DLD1 (cell line): ENCODE data around the gene CCL17.

ENCODE experiments used
- in situ Hi-C: cut with HindIII; loops from 2 replicates; pipeline ENCODE4 v1.10.0; 2017; ENCODE audit warnings: low sequenced_read_pairs

The CCL17 gene

DNA sequence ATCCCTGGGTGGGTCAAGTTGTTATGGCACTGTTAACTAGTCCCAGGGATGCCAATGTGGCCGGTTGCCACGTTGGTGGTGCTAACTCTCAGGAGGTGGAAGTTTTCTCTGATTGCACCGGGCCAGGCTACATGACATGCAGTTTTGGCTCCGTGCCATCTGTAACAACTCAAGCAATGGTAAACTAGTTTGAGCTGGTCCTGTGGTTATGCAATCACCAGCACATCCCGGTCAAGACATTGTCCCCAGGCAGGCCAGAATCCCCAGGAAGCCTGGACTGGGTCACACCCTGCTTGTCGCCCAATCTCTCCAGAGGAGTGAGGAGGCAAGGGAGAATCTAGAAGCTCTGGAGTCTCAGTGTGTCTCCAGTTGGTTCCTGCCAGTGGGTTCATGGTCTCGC, 10.1 kb upstream of the CCL17 start:
- in situ Hi-C loops, result loop anchor here (10.0 kb wide), 2 partner anchors 50 to 100 kb away; no protein-coding TSS in a partner anchor

DNA sequence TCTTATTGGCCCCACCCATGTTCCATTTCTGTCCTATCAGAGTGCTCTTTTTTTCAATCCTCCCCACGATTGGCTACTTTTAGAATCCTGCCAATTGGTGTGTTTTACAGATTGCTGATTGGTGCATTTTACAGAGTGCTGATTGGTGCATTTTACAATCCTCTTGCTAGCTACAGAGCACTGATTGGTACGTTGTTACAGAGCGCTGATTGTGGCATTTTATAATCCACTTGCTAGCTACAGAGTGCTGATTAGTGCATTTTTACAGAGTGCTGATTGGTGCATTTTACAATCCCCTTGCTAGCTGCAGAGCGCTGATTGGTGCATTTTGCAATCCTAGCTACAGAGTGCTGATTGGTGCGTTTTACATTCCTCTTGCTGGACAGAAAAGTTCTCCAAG, 9.5 kb upstream of the CCL17 start:
- in situ Hi-C loops, result loop anchor here (10.0 kb wide), 2 partner anchors 50 to 100 kb away; no protein-coding TSS in a partner anchor

- in situ Hi-C loops, result loop anchor here (10.0 kb wide), 2 partner anchors 52 to 102 kb away; no protein-coding TSS in a partner anchor
These were observed 7.8 kb upstream of the CCL17 start for GRCh38 chr16:57396786-57397185.

DNA sequence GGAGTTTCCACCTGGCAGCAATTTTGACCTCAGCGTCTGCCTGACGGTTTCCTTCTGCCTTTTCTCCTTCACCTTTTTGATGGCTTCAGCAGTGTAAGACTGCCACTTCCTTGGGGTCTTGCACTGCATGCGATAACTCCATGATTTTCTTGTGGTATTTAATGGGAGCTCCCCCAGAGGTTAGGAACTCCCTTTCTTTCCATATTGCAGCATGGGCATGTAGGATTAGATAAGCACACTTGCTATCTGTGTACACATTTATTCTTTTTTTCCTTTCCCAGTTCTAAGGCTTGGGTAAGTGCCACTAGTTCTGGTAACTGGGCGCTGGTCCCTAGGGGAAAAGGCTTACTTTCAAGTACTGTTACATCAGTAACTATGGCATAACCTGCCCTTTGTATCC, 7.1 kb upstream of the CCL17 start:
- in situ Hi-C loops, result loop anchor here (10.0 kb wide), 2 partner anchors 53 to 103 kb away; no protein-coding TSS in a partner anchor

- in situ Hi-C loops, result no loop called here
These were observed 2.5 kb upstream of the CCL17 start for GRCh38 chr16:57401943-57402640.

- in situ Hi-C loops, result no loop called here
These were observed 530 bp downstream of the CCL17 start for GRCh38 chr16:57405097-57405496.

GRCh38 chr16:57406881-57407280, 2.3 kb downstream of the CCL17 start:
- in situ Hi-C loops, result no loop called here

GRCh38 chr16:57407521-57408353, 3.2 kb downstream of the CCL17 start:
- in situ Hi-C loops, result no loop called here

GRCh38 chr16:57409065-57409464, 4.5 kb downstream of the CCL17 start:
- in situ Hi-C loops, result no loop called here

DNA sequence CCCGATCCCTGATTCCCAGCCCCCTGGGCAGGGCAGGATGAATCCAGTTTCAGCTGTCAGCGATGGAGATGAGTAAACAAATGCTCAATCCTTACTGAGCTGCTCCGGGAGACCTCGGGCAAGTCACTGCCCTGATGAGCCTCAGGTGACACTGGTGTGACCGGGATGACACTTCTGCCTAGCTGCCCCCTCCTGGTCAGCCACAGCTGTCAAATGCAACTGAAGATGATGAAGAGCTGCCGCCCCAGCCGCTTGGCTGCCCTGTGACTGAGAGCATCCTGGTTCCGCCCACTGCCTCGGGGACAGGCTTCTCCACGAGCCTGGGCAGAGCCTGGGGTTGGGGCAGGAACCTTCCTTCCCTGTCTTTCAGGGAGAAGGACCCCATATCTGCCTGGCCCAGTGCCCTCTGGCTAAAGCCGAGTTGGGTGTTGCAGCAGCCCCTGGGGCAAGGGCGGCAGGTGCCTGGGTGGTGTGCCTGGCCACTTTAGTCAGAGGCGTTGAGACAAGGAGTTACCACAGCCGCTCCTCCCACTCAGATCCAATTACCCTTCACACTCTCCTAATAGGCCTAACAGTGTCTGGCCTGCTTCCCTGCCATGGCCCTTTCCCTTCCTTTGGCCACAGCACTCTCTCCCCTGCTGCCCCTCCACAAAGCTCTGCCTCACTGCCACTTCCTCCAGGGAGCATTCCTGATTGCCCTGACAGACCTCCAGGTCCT, 5.5 kb downstream of the CCL17 start:
- in situ Hi-C loops, result no loop called here

- in situ Hi-C loops, result no loop called here
These were observed 6.9 kb downstream of the CCL17 start for GRCh38 chr16:57411362-57411976.

- in situ Hi-C loops, result no loop called here
These were observed 8.0 kb downstream of the CCL17 start for GRCh38 chr16:57412584-57412983.

DNA sequence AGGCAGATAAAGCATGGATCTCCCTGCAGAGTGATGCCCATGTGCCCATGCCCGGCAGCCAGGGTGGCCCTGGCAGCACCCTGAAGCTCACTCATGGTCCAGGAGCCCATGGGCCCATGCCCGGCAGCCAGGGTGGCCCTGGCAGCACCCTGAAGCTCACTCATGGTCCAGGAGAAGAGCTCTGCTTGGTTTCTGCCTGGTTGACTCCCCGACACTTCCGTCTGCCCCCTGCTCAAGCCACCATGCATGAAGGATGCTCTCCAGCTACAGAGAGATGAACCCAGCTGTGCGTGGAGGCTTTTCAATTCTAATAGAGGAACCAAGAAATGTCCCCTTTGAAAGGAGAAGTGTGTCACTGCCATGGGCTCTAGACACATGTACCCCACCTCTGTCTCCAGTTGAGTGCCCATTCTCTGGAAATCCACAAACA, 8.7 kb downstream of the CCL17 start:
- in situ Hi-C loops, result no loop called here

GRCh38 chr16:57413733-57414132, 9.2 kb downstream of the CCL17 start:
- in situ Hi-C loops, result no loop called here

- in situ Hi-C loops, result no loop called here
These were observed 11.5 kb downstream of the CCL17 start for GRCh38 chr16:57416084-57416483.

- in situ Hi-C loops, result no loop called here
These were observed 14.9 kb downstream of the CCL17 start for GRCh38 chr16:57419506-57419905.

DNA sequence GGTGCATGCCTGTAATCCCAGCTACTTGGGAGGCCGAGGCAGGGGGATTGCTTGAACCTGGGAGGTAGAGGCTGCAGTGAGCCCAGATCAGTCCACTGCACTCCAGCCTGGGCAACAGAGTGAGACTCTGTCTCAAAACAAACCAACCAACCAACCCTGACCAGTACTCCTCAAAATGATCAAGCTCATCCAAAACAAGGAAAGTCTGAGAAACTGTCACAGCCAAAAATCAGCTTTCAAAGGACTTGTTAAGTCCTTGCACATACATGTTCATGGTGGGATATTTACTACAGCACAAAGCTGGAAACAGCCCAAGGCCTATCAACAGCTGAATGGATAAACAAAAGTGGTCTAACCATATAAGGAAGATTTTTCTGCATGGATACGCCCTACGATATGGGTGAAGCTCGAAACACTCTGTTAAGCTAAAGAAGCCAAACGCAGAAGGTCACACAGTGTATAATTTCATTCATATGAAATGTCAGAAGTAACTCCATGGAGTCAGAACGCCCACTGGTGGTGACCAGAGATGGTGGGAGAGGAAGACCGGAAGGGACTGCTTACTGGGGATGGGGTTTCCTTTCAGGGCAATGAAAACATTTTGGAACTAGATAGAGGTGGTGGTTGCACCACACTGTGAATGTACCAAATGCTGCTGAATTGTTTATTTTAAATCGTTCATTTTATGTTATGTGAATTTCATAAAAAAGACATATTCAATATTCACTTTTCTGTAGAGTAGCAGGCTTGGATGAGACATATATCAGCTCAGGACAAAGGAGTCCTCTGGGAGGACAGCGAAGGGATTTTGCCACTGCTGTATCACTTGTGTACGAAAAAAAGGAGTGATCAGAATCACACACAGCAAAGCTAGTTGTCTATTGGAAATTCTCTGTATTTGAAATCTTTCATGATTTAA, 17.7 kb downstream of the CCL17 start:
- in situ Hi-C loops, result no loop called here

GRCh38 chr16:57423152-57423551, 18.6 kb downstream of the CCL17 start:
- in situ Hi-C loops, result no loop called here

- in situ Hi-C loops, result no loop called here
These were observed 20.0 kb downstream of the CCL17 start for GRCh38 chr16:57424583-57424982.

DNA sequence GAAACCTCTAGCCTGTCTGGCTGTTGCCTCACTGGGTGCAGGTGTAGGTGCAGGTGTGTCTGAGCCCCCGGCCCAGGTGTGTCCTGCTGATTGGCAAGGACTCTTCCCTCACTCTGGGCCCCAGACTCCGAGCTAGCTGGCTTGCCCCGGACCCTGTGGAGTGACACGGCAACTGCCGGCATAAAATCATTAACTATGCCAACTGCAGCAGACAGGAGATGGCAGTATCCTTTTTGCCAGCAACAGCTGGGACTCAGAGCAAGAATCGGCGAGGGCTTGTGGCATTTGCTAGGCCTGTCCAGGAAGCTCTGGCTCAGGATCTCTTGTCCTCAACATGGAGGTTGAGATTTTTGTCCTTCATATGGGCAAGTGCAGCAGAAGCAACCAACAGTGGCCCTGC, 21.8 kb downstream of the CCL17 start:
- in situ Hi-C loops, result no loop called here
